IMR-90 (cell line): ENCODE measurements around the gene CEP295NL. TPM values are rescaled to one million over a fixed set of nuclear protein-coding genes. Genes with fewer than 3 reads are reported as not detected.

Source experiments
- ATAC-seq: fragments of 200-7000 bp; cut with Tn5 transposase; 2 replicates; pipeline ENCODE4 v1.9.1; 2020; ENCODE audit warnings: low read depth, mild to moderate bottlenecking, moderate library complexity
- BruUV-seq: library from RNA; stranded (reverse); fragments of 400-500 nt; replicated peaks from 2 replicates; lab custom pipeline; 2021; lab: Mats Ljungman, UMichigan
- CTCF ChIA-PET: fragments of 300-600 bp; formaldehyde crosslinking; extraction: SDS; loops from one replicate; lab custom pipeline; 2021; ENCODE audit warnings: antibody characterized with exemption; lab: Yijun Ruan, JAX
- POLR2A ChIA-PET: fragments of 300-600 bp; sonication (Branson Sonifier 250); formaldehyde crosslinking; loops from one replicate; lab custom pipeline; 2022; ENCODE audit warnings: antibody characterized with exemption; ENCODE audit not compliant: unreplicated experiment; lab: Charles Lee
- DNase-seq: peaks from one replicate; pipeline ENCODE4 v3.0.0; 2013
- H2AFZ ChIP-seq: replicated peaks from 2 replicates; pipeline ENCODE3; 2013; ENCODE audit warnings: low read length, mild to moderate bottlenecking; ENCODE audit not compliant: poor library complexity
- H2AK5ac ChIP-seq: 2 replicates; pipeline ENCODE4 v1.6.1; 2013; ENCODE audit warnings: low read depth, low read length, inconsistent platforms
- H2AK9ac ChIP-seq: replicated peaks from 2 replicates; pipeline ENCODE3; 2013; ENCODE audit warnings: mild to moderate bottlenecking, low read depth, low read length, moderate library complexity; ENCODE audit not compliant: poor library complexity
- H2BK120ac ChIP-seq: 2 replicates; pipeline ENCODE4 v1.6.1; 2013; ENCODE audit warnings: low read depth, low read length, inconsistent platforms
- H2BK15ac ChIP-seq: 3 replicates; pipeline ENCODE4 v1.6.1; 2013; ENCODE audit warnings: low read depth, low read length, inconsistent platforms
- H2BK20ac ChIP-seq: 2 replicates; pipeline ENCODE4 v1.6.1; 2013; ENCODE audit warnings: low read depth, mild to moderate bottlenecking, inconsistent platforms, low read length, moderate library complexity
- H2BK5ac ChIP-seq: 2 replicates; pipeline ENCODE4 v1.6.1; 2013; ENCODE audit warnings: mild to moderate bottlenecking, low read depth, low read length, inconsistent platforms; ENCODE audit not compliant: poor library complexity, severe bottlenecking
- H3K14ac ChIP-seq: replicated peaks from 2 replicates; pipeline ENCODE4 v1.6.1; 2013; ENCODE audit warnings: low read depth, low read length, inconsistent platforms
- H3K18ac ChIP-seq: 2 replicates; pipeline ENCODE4 v1.6.1; 2013; ENCODE audit warnings: low read depth, low read length, control low read depth
- H3K23ac ChIP-seq: 2 replicates; pipeline ENCODE4 v1.6.1; 2013; ENCODE audit warnings: low read depth, low read length, inconsistent platforms
- H3K27ac ChIP-seq: 2 replicates; pipeline ENCODE4 v1.5.1; 2013; ENCODE audit warnings: mild to moderate bottlenecking, control low read depth, low read length; ENCODE audit not compliant: insufficient read depth
- H3K27me3 ChIP-seq: 2 replicates; pipeline ENCODE4 v1.6.1; 2013; ENCODE audit warnings: low read length; ENCODE audit not compliant: control insufficient read depth, insufficient read depth
- H3K36me3 ChIP-seq: 2 replicates; pipeline ENCODE4 v1.6.1; 2013; ENCODE audit warnings: low read length, mixed read lengths; ENCODE audit not compliant: control insufficient read depth, insufficient read depth
- H3K4ac ChIP-seq: 2 replicates; pipeline ENCODE4 v1.6.1; 2013; ENCODE audit warnings: low read depth, low read length, inconsistent platforms
- H3K4me1 ChIP-seq: 2 replicates; pipeline ENCODE4 v1.6.1; 2013; ENCODE audit warnings: low read length, mixed read lengths; ENCODE audit not compliant: control insufficient read depth, insufficient read depth
- H3K4me2 ChIP-seq: 2 replicates; pipeline ENCODE4 v1.6.1; 2013; ENCODE audit warnings: low read depth, mild to moderate bottlenecking, control low read depth, low read length, moderate library complexity
- H3K4me3 ChIP-seq: 2 replicates; pipeline ENCODE4 v1.5.1; 2013; ENCODE audit warnings: low read depth, mild to moderate bottlenecking, control low read depth, low read length, moderate library complexity; ENCODE audit not compliant: insufficient read depth
- H3K56ac ChIP-seq: 2 replicates; pipeline ENCODE4 v1.6.1; 2013; ENCODE audit warnings: low read length, inconsistent platforms; ENCODE audit not compliant: insufficient read depth; ENCODE audit errors: extremely low read depth
- H3K79me1 ChIP-seq, 2 experiments: 2 replicates each; pipeline ENCODE4 v1.6.1; 2013; ENCODE audit warnings: low read length in 2 of 2, inconsistent platforms in 1 of 2, low read depth in 1 of 2
- H3K9ac ChIP-seq: 2 replicates; pipeline ENCODE4 v1.6.1; 2013; ENCODE audit warnings: low read depth, low read length, control low read depth
- H3K9me1 ChIP-seq: 2 replicates; pipeline ENCODE4 v1.6.1; 2013; ENCODE audit warnings: low read length, inconsistent platforms; ENCODE audit not compliant: insufficient read depth
- H3K9me3 ChIP-seq: 2 replicates; pipeline ENCODE4 v1.6.1; 2013; ENCODE audit warnings: low read length; ENCODE audit not compliant: control insufficient read depth, insufficient read depth
- H4K20me1 ChIP-seq: 2 replicates; pipeline ENCODE4 v1.6.1; 2013; ENCODE audit warnings: low read length, inconsistent platforms; ENCODE audit not compliant: insufficient read depth
- H4K5ac ChIP-seq: 2 replicates; pipeline ENCODE4 v1.6.1; 2013; ENCODE audit warnings: mild to moderate bottlenecking, low read depth, low read length, control low read depth
- H4K8ac ChIP-seq, 2 experiments: 2 replicates each; pipeline ENCODE4 v1.6.1; 2013; ENCODE audit warnings: low read depth in 2 of 2, low read length in 2 of 2, control low read depth in 1 of 2, inconsistent platforms in 1 of 2
- H4K91ac ChIP-seq: 2 replicates; pipeline ENCODE4 v1.6.1; 2013; ENCODE audit warnings: low read depth, low read length, inconsistent platforms; ENCODE audit not compliant: insufficient read depth
- CHD1 ChIP-seq: IDR thresholded peaks from 2 replicates; pipeline ENCODE4 v1.6.1; 2012; ENCODE audit warnings: low read depth, low read length, improper control_type of control experiment
- FOS ChIP-seq: fragments of 150-350 bp; IDR thresholded peaks from 2 replicates; pipeline ENCODE4 v1.6.1; 2016; ENCODE audit warnings: low read depth, low read length
- MAFK ChIP-seq: IDR thresholded peaks from 2 replicates; pipeline ENCODE4 v1.6.1; 2012; ENCODE audit warnings: low read depth, low read length, improper control_type of control experiment
- MAZ ChIP-seq: IDR thresholded peaks from 2 replicates; pipeline ENCODE4 v1.6.1; 2012; ENCODE audit warnings: low read depth, mild to moderate bottlenecking, low read length, improper control_type of control experiment, moderate library complexity, borderline replicate concordance
- MXI1 ChIP-seq: IDR thresholded peaks from 2 replicates; pipeline ENCODE4 v1.6.1; 2012; ENCODE audit warnings: low read depth, mild to moderate bottlenecking, low read length, moderate library complexity, borderline replicate concordance
- NFE2L2 ChIP-seq: fragments of 150-350 bp; IDR thresholded peaks from 2 replicates; pipeline ENCODE4 v1.6.1; 2016; ENCODE audit warnings: low read depth, mild to moderate bottlenecking, low read length
- POLR2A ChIP-seq: IDR thresholded peaks from 2 replicates; pipeline ENCODE4 v1.6.1; 2012; ENCODE audit warnings: mild to moderate bottlenecking, low read depth, low read length
- RAD21 ChIP-seq: IDR thresholded peaks from 2 replicates; pipeline ENCODE4 v1.6.1; 2012; ENCODE audit warnings: low read length, improper control_type of control experiment
- RCOR1 ChIP-seq: IDR thresholded peaks from 2 replicates; pipeline ENCODE4 v1.6.1; 2012; ENCODE audit warnings: mild to moderate bottlenecking, low read length, improper control_type of control experiment; ENCODE audit not compliant: insufficient replicate concordance
- RFX5 ChIP-seq: IDR thresholded peaks from 2 replicates; pipeline ENCODE4 v1.8.0; 2012; ENCODE audit warnings: low read depth, mild to moderate bottlenecking, low read length, moderate library complexity
- SMC3 ChIP-seq: fragments of 150-350 bp; IDR thresholded peaks from 2 replicates; pipeline ENCODE4 v1.6.1; 2016; ENCODE audit warnings: low read depth, mild to moderate bottlenecking, antibody characterized with exemption, low read length, moderate library complexity
- WGBS, 2 experiments: methylation state at CpG; one replicate each; pipeline versions ENCODE4 v1.1.5 to v1.1.7; 2013; ENCODE audit warnings: missing lambda C conversion rate in 2 of 2; ENCODE audit not compliant: insufficient read length in 1 of 2; ENCODE audit errors: extremely low coverage in 2 of 2; 5-methylcytosine and 5-hydroxymethylcytosine counted together
- dilution Hi-C: fragments of 300-500 bp; cut with HindIII; formaldehyde crosslinking; loops from one replicate; pipeline ENCODE4 v1.14.3; 2018; ENCODE audit warnings: low sequenced_read_pairs; ENCODE audit not compliant: unreplicated experiment
- in situ Hi-C: fragments of 300-500 bp; cut with MboI; formaldehyde crosslinking; loops from 3 replicates; pipeline ENCODE4 v1.14.3; 2019; ENCODE audit warnings: low sequenced_read_pairs, inconsistent platforms, mixed read lengths
- intact Hi-C: fragments of 100-400 bp; cut with micrococcal nuclease; formaldehyde crosslinking; loops from 2 replicates; pipeline ENCODE4 v1.10.0; 2022
- polyA plus RNA-seq, 3 experiments: library from polyadenylated mRNA; depleted of rRNA; stranded (reverse); fragments of >200 nt; gene quantifications; 2 replicates each; pipeline ENCODE4 v1.2.3, GENCODE V29; 2012; ENCODE audit warnings: low replicate concordance in 1 of 3
- total RNA-seq: library from RNA; depleted of rRNA; stranded (reverse); fragments of >200 nt; gene quantifications from 2 replicates; pipeline ENCODE4 v1.2.3, GENCODE V29; 2012
- TF ChIP-seq, protein P1 (sequence below): fragments of 150-350 bp; IDR thresholded peaks from 2 replicates; pipeline ENCODE4 v1.6.1; 2017; ENCODE audit warnings: mild to moderate bottlenecking, antibody characterized with exemption, low read length, low read depth
- TF ChIP-seq, protein P2 (sequence below): conservative IDR thresholded peaks from 2 replicates; pipeline ENCODE4 v1.5.1; 2012; ENCODE audit warnings: mild to moderate bottlenecking, low read depth, low read length, improper control_type of control experiment
- TF ChIP-seq, protein P3 (sequence below): fragments of 150-350 bp; IDR thresholded peaks from 2 replicates; pipeline ENCODE4 v1.6.1; 2016; ENCODE audit warnings: low read depth, mild to moderate bottlenecking, low read length, moderate library complexity, borderline replicate concordance

CEP295NL gene
- total and polyA plus RNA-seq, 2 of the 4 experiments (the other 2 are of a cell fraction), result 0.31 to 0.72 TPM

DNA sequence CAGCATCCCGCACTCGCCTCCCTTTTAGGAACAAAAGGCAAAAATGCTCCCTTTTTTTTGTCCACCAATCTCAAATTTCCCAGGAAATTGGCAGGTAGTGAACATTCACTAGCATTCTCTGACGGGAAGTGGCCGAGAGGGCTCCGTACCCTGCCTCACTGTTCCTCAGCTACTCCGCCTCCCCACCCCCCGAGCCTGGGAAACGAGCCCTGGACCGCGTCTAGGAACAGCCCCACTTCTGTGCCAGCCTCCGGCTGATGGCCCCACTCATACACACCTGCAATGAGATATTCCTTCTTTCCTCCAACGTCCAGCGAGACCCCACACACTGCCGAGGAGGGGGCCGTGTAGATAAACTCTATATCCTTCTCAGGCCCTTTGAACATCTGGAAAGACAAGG lies 32.4 kb downstream of the CEP295NL start:
- Histone ChIP-seq H3K56ac (no peak overlapping the region), H4K20me1 (peaks cover 24% of the 10 kb centered on the region), H3K79me1 (peaks cover 32 to 82% of the 10 kb centered on the region in 2 experiments), H2AK9ac (peak overlapping the region; percentile 32), H2BK20ac (no peak overlapping the region), H3K27me3 (no peaks in the 10 kb centered on the region), H3K36me3 (peaks cover 48% of the 10 kb centered on the region), H3K9ac (no peak overlapping the region), H4K5ac (no peak overlapping the region), H3K9me1 (peaks cover 29% of the 10 kb centered on the region), H2BK15ac (no peak overlapping the region), H3K9me3 (no peaks in the 10 kb centered on the region), H3K4me2 (no peak overlapping the region), H3K4me3 (no peak overlapping the region), H2AFZ (no peak overlapping the region), H3K4ac (no peak overlapping the region), H3K27ac (no peak overlapping the region), H3K4me1 (peaks cover 25% of the 10 kb centered on the region), H3K14ac (no peak overlapping the region), H3K18ac (no peak overlapping the region), H4K8ac (no peak overlapping the region), H2BK120ac (no peak overlapping the region), H2BK5ac (no peak overlapping the region), H4K91ac (no peak overlapping the region), H2AK5ac (no peak overlapping the region), H3K23ac (no peak overlapping the region)
- ChIA-PET CTCF (no interaction called here), POLR2A (no interaction called here)
- WGBS, 2 experiments, result 82% methylated on average over 9 of the region's 15 CpGs; no CpG with 5 or more reads in 1 of the 2 experiments
- TF ChIP-seq, protein P1, sequence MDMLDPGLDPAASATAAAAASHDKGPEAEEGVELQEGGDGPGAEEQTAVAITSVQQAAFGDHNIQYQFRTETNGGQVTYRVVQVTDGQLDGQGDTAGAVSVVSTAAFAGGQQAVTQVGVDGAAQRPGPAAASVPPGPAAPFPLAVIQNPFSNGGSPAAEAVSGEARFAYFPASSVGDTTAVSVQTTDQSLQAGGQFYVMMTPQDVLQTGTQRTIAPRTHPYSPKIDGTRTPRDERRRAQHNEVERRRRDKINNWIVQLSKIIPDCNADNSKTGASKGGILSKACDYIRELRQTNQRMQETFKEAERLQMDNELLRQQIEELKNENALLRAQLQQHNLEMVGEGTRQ, result no peak
- TF ChIP-seq MAFK (no peak), NFE2L2 (no peak), RAD21 (no peak), POLR2A (no peak), FOS (no peak), RFX5 (no peak), RCOR1 (no peak), SMC3 (no peak), CHD1 (no peak), MAZ (no peak), MXI1 (no peak)
- TF ChIP-seq, protein P2, sequence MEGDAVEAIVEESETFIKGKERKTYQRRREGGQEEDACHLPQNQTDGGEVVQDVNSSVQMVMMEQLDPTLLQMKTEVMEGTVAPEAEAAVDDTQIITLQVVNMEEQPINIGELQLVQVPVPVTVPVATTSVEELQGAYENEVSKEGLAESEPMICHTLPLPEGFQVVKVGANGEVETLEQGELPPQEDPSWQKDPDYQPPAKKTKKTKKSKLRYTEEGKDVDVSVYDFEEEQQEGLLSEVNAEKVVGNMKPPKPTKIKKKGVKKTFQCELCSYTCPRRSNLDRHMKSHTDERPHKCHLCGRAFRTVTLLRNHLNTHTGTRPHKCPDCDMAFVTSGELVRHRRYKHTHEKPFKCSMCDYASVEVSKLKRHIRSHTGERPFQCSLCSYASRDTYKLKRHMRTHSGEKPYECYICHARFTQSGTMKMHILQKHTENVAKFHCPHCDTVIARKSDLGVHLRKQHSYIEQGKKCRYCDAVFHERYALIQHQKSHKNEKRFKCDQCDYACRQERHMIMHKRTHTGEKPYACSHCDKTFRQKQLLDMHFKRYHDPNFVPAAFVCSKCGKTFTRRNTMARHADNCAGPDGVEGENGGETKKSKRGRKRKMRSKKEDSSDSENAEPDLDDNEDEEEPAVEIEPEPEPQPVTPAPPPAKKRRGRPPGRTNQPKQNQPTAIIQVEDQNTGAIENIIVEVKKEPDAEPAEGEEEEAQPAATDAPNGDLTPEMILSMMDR, result no peak
- TF ChIP-seq, protein P3, sequence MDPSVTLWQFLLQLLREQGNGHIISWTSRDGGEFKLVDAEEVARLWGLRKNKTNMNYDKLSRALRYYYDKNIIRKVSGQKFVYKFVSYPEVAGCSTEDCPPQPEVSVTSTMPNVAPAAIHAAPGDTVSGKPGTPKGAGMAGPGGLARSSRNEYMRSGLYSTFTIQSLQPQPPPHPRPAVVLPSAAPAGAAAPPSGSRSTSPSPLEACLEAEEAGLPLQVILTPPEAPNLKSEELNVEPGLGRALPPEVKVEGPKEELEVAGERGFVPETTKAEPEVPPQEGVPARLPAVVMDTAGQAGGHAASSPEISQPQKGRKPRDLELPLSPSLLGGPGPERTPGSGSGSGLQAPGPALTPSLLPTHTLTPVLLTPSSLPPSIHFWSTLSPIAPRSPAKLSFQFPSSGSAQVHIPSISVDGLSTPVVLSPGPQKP, result no peak
- no peak for DNase-seq
- intact Hi-C loops, result no loop called here
- in situ Hi-C loops, result loop anchor here (25.0 kb wide), 1 partner anchor 517 kb away; no protein-coding TSS in a partner anchor
- dilution Hi-C loops, result no loop called here
- no TSS peak for BruUV-seq
- no peak for ATAC-seq
